IgD-negative memory B cell (primary cell): ENCODE results near the gene LPAR1. TPM values are rescaled to one million over a fixed set of nuclear protein-coding genes. Genes with fewer than 3 reads are reported as not detected.

Experiments
- H3K27ac Mint-ChIP-seq, 3 donors: one replicate each; pipeline ENCODE4 v1.8.0; 2020 to 2022; ENCODE audit warnings: mild to moderate bottlenecking in 3 of 3, mixed read lengths in 3 of 3, moderate library complexity in 1 of 3
- H3K27me3 Mint-ChIP-seq: one replicate; pipeline ENCODE4 v1.8.0; 2021; ENCODE audit warnings: mixed read lengths
- H3K36me3 Mint-ChIP-seq: one replicate; pipeline ENCODE4 v1.8.0; 2020; ENCODE audit warnings: mild to moderate bottlenecking, mixed read lengths
- H3K4me1 Mint-ChIP-seq, 3 donors: one replicate each; pipeline ENCODE4 v1.8.0; 2020 to 2022; ENCODE audit warnings: mixed read lengths in 3 of 3, mild to moderate bottlenecking in 1 of 3
- H3K4me3 Mint-ChIP-seq, 4 donors: one replicate each; pipeline ENCODE4 v1.8.0; 2020 to 2022; ENCODE audit warnings: mild to moderate bottlenecking in 4 of 4, mixed read lengths in 4 of 4, moderate library complexity in 3 of 4
- H3K9me3 Mint-ChIP-seq, 3 donors: one replicate each; pipeline ENCODE4 v1.8.0; 2020 to 2021; ENCODE audit warnings: mixed read lengths in 3 of 3, mild to moderate bottlenecking in 1 of 3
- polyA plus RNA-seq: library from polyadenylated mRNA; unstranded; fragments of 300-500 nt; fragmentation: Illumina TruSeq; gene quantifications from one replicate; pipeline ENCODE4 v1.2.3, GENCODE V29; 2021

LPAR1 gene
- polyA plus RNA-seq, 1 donor from 2014 or later = not detected

DNA sequence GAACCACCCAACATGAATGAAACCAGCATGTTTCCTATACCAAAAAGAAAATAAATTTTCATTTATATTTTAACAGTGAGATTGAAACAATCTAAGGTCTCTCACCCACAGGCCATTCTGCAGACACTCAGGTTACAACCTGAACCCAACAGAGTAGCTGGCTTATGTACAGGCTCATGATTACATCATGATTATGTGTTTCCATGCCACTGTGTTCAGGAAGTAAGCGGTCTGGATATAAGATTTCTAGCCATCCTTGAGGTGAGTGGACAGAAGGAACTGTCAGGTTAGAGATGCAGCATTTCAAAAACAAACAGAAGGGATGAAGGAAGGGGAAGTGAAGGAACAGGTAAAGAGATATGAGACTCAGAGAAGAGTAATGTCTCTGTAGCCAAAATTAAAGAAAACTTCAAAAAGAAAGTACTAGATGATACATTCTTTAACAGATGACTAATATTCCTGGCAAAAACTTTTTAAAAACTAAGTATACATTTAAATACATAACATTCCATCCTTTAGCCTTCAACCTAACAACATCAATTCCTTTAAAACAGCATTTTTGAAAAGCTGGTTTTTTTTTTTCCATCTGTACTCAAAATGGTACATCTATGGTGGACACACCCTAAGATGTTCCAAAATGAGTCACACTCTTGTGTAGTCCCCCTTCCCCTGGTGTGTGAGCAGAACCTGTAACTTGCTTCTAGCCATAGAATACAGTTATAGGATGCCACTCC is 119.8 kb downstream of the LPAR1 start:
- Mint-ChIP-seq H3K27me3 (no peaks in the 10 kb centered on the region), H3K27ac (no peak overlapping the region), H3K36me3 (no peaks in the 10 kb centered on the region), H3K4me3 (no peak overlapping the region), H3K9me3 (peaks cover 0 to 16% (median 2%) of the 10 kb centered on the region in 3 donors), H3K4me1 (no peaks in the 10 kb centered on the region)

DNA sequence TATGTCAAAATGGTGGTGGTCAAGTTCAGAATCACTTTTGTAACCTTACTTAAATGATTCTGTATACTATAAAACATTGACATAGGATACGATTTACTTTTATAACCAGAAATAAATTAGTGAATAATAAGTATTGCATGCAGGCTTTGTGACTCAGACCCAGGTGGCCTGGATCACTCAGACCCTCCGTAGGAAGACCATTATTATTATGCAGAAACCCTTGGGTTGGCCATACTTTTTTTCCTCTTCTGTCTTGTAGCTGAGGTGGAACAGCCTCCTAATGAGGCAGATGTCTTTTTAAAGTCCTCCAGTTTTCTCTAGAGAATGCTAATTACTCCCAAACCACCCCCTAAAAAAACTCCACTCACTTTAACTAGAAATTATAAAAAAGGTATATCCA is 121.9 kb downstream of the LPAR1 start:
- Mint-ChIP-seq H3K27me3 (no peaks in the 10 kb centered on the region), H3K27ac (no peak overlapping the region), H3K9me3 (peaks cover 2 to 17% (median 3%) of the 10 kb centered on the region in 3 donors), H3K36me3 (no peaks in the 10 kb centered on the region), H3K4me1 (no peaks in the 10 kb centered on the region), H3K4me3 (no peak overlapping the region)

DNA sequence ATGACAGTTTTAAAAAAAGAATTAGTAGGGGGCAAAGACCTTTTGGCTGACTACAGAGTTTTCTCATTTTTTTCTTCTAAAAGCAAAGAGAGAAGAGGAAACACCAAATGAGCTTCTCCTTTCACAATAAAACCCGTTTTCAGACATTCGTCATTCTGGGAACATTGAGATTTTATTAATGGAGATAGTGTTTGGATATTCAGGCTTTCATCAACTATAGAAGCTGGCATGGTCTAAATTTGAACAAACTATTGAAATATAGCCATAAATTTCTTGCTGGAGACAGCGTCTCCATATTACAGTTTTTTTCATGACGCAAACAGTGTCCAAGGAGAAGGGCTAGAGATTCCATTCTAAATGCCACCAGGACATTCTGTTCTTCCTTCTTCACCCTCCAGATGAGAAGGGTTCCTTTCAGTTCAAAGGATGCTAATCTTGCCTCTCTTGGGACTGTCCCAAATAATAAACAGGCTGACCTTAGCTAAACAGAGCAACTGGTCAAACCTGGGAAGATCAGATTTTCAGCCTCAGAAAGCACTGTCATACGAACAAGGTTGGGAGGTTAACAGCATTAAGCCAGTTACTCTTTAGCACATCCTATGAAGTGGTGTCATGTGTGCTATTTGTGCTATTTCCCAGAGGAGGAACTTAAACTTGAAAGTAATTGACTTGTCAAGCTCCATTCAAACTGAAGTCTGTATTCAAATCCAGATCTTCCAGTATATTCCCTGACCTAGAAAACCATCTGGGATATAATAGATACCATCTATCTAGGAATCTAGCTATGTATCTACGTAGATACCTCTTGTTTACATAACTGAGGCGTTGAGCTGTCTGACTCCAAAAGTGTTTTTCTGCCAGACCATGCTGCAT is 125.6 kb downstream of the LPAR1 start:
- Mint-ChIP-seq H3K9me3 (peaks cover 4 to 21% (median 9%) of the 10 kb centered on the region in 3 donors), H3K36me3 (no peaks in the 10 kb centered on the region), H3K27ac (no peak overlapping the region), H3K4me1 (no peaks in the 10 kb centered on the region), H3K4me3 (no peak overlapping the region), H3K27me3 (no peaks in the 10 kb centered on the region)

DNA sequence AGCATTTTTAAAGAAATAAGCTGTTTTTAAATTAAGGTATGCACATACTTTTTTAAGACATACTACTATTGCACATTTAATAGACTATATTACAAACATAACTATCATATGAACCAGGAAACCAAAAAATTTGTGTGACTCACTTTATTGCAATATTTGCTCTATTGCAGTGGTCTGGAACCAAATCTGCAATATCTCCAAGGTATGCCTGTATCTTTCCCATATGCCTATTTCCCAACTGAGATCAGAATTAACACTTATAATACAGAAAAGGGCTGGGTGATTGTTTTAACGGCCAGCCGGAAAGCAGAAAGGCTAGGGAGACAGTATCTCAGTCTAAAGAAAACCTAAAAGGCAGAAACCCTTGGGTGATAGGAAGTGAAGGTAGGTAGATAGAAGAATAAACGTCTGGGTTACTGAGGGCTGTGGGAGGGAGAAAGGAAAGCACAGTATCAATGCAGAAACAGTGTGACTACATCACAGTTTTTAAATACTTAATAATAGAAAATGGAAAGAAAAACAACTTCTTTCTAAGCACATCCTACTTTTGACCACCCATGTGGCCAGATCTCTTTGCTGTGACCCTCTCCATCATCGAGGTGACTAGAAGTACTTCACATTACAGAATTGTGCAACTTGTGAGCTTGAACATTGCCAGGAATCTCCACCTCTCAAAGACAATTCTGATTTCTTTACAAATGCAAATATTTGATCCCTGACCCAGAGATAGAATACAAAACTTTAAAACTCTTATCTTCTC is 126.4 kb downstream of the LPAR1 start:
- Mint-ChIP-seq H3K27ac (no peak overlapping the region), H3K9me3 (peaks cover 4 to 21% (median 9%) of the 10 kb centered on the region in 3 donors), H3K4me1 (no peaks in the 10 kb centered on the region), H3K36me3 (no peaks in the 10 kb centered on the region), H3K27me3 (no peaks in the 10 kb centered on the region), H3K4me3 (no peak overlapping the region)

DNA sequence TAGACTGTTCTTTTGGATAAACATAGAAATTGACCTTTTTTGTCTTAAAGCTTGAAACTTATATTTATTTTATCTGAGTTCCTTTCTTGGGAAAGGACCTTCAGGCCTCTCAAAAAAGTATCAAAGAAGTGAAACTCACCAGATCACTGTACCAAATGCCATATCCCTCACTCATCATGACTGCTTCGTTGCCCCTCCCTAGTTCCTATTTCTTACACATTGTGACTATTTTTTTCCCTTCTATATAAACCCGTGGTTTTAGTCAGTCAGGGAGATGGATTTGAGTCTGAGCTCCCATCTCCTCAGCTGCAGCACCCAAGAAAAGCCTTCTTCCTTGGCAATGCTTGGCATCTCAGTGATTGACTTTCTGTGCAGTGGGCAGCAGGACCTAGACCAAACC is 129.4 kb downstream of the LPAR1 start:
- no peak overlapping the region for H3K27ac Mint-ChIP-seq
- peaks cover 3 to 12% (median 9%) of the 10 kb centered on the region in 3 donors for H3K9me3 Mint-ChIP-seq
- no peaks in the 10 kb centered on the region for H3K4me1 Mint-ChIP-seq
- no peaks in the 10 kb centered on the region for H3K27me3 Mint-ChIP-seq
- H3K4me3 Mint-ChIP-seq = no peak overlapping the region
- no peaks in the 10 kb centered on the region for H3K36me3 Mint-ChIP-seq

DNA sequence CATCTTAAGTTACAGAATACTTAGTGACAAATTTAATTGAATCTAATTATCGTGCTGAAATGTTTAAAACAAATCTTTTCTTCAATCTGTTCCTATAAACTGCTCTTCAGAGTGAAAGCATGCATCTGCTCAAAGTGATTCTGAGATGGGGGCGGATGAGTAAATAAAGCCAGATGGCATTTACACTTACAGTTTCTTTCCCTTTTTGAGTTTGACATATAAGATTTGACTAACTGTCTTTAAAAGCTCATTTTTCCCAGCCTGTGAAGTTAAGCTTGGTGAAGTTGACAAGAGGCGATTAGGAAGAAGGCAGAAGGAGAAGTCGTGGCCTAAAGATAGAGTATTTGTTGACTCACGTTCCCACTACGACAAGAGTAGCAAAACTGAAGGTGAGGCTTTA is 137.4 kb downstream of the LPAR1 start:
- no peaks in the 10 kb centered on the region for H3K27me3 Mint-ChIP-seq
- H3K36me3 Mint-ChIP-seq = no peaks in the 10 kb centered on the region
- no peak overlapping the region for H3K27ac Mint-ChIP-seq
- no peaks in the 10 kb centered on the region for H3K4me1 Mint-ChIP-seq
- H3K4me3 Mint-ChIP-seq = no peak overlapping the region
- H3K9me3 Mint-ChIP-seq = peaks cover 2 to 20% (median 6%) of the 10 kb centered on the region in 3 donors

DNA sequence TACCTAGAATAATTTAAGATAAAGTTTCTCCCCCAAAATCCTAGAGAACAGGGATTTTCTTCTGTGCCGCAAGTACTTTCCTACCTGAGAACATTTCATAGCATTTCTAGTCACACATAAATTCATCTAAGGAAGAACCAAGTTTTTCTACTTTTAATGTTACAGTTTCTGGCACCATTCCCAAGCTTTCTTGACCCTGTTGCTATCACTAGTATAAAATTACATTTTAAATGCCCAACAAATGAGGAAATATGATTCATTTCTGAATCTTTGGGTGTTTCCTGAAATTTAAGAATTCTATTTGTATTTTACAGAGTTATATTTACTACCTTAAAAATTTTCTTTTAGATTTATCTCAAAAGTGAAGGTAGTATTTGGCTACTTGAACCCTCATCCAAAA is 137.8 kb downstream of the LPAR1 start:
- no peaks in the 10 kb centered on the region for H3K27me3 Mint-ChIP-seq
- H3K4me1 Mint-ChIP-seq = no peaks in the 10 kb centered on the region
- H3K27ac Mint-ChIP-seq = no peak overlapping the region

DNA sequence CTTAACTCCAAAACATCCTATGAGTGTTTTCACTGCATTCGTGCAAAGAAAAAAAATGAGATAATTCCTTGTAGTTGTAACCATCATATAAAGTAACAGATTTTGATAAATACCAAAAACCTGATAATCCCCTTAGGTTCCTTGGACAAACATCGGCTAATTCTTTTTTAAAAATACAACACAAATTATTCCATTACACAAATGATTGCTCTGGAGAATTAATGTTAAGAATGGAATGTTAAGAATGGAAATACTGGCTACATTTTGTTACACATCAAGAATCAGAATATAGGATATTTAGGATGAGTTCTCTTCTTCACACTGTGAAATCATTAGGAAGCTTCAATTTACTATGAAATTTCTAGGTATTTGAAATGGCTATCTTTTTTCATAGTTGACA is 139.4 kb downstream of the LPAR1 start:
- Mint-ChIP-seq H3K27me3 (no peaks in the 10 kb centered on the region), H3K4me1 (no peaks in the 10 kb centered on the region), H3K36me3 (no peaks in the 10 kb centered on the region), H3K4me3 (no peak overlapping the region), H3K27ac (no peak overlapping the region), H3K9me3 (peaks cover 0 to 20% (median 6%) of the 10 kb centered on the region in 3 donors)

More for the DNA sequence above, 137.8 kb downstream of the LPAR1 start:
- peaks cover 2 to 20% (median 6%) of the 10 kb centered on the region in 3 donors for H3K9me3 Mint-ChIP-seq
- H3K36me3 Mint-ChIP-seq = no peaks in the 10 kb centered on the region
- no peak overlapping the region for H3K4me3 Mint-ChIP-seq

DNA sequence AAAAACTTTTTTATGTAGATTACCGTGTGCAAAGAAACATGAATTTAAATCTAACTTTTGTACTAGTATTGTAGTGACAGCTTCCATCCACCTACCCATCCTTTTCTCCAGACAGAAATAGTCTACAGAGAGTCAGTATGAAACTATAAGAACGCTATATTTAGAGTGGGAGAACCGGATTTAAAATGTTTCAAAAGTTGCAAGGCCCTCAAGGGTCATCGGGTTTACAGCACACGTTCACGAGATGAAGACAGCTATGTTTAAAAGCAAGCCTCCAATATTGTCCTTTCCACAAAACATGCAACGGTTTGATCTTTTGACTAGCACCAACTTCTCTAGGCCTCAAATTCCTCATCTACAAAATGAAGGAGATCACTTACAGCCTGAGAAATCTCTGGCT is 139.9 kb downstream of the LPAR1 start:
- Mint-ChIP-seq H3K9me3 (peaks cover 0 to 17% (median 6%) of the 10 kb centered on the region in 3 donors), H3K27me3 (no peaks in the 10 kb centered on the region), H3K4me1 (no peaks in the 10 kb centered on the region), H3K36me3 (no peaks in the 10 kb centered on the region), H3K4me3 (no peak overlapping the region), H3K27ac (no peak overlapping the region)

DNA sequence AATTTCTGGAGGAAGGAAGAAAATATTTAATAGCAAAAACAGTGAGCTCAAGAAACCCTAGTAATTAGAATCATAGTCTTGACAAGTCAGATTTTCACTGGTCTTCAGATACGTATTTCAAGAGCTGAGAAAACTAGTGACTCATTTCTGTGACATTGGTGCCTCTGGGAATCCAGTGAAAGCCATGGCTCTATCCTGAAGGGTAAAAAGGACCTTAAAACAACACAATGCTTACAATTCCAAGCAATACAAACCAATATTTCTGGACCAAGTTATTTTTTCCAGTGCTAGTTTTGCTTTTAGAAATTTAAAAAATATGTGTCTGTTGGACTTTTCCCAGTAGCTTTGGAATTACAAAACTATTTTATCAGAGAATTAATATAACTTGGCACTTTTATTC is 140.3 kb downstream of the LPAR1 start:
- Mint-ChIP-seq H3K9me3 (peaks cover 0 to 13% (median 6%) of the 10 kb centered on the region in 3 donors), H3K4me3 (no peak overlapping the region), H3K27ac (no peak overlapping the region), H3K36me3 (no peaks in the 10 kb centered on the region), H3K4me1 (no peaks in the 10 kb centered on the region), H3K27me3 (no peaks in the 10 kb centered on the region)

DNA sequence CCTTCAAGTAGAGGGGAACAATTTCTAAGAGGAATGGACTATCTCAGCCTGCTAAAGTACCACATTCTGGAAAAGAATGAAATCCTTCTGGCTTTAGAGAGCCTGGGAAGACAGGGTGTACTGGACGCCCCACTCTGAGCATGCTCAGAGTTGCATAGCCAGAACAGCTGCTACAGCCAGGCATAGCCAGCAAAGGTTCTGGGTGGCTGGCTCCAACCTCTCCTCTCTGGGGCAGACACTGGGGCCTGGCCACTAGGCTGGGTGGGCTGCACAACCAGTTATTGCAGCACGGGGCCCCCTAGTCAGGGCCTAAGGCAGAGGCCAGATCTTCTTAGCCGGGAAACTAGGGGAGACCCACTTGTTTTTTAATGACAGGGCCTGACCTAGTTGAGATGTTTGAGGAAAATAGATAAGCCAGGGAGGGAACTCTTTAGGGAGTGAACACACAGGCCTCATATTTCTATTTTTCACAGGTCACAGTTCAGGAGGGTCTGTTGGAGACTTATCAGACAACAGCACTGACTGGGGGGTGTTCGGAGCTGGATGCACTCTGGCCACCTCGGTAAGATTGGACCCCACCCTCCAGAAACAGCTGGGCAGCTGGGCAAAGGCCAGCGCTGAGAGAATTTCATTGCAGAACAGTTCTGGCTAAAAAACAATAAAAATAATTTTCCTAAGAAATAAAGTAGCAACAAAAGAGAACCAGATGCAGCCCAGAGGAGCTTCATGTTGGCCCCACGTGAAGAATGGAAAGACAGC is 142.9 kb downstream of the LPAR1 start:
- H3K4me1 Mint-ChIP-seq = no peaks in the 10 kb centered on the region
- H3K9me3 Mint-ChIP-seq = peaks cover 2 to 12% (median 4%) of the 10 kb centered on the region in 3 donors
- H3K27ac Mint-ChIP-seq = no peak overlapping the region
- no peak overlapping the region for H3K4me3 Mint-ChIP-seq
- H3K36me3 Mint-ChIP-seq = no peaks in the 10 kb centered on the region
- no peaks in the 10 kb centered on the region for H3K27me3 Mint-ChIP-seq

DNA sequence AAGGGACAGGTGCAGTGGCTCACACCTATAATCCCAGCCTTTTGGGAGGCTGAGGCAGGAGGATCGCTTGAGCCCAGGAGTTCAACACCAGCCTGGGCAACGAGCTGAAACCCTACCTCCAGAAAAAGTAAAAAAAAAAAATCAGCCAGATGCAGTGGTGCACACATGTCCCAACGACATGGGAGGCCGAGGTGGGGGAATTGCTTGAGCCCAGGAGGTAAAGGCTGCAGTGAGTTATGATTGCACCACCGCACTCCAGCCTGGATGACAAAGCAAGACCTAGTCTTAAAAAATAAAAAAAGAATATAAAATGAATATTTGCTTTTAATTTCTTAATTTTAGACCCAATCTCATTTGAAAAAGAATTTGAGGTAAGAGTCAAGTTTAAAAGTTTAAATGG is 143.5 kb downstream of the LPAR1 start:
- H3K36me3 Mint-ChIP-seq = no peaks in the 10 kb centered on the region
- H3K9me3 Mint-ChIP-seq = peaks cover 2 to 12% (median 4%) of the 10 kb centered on the region in 3 donors
- H3K27ac Mint-ChIP-seq = no peak overlapping the region
- no peaks in the 10 kb centered on the region for H3K27me3 Mint-ChIP-seq
- no peak overlapping the region for H3K4me3 Mint-ChIP-seq
- H3K4me1 Mint-ChIP-seq = no peaks in the 10 kb centered on the region

DNA sequence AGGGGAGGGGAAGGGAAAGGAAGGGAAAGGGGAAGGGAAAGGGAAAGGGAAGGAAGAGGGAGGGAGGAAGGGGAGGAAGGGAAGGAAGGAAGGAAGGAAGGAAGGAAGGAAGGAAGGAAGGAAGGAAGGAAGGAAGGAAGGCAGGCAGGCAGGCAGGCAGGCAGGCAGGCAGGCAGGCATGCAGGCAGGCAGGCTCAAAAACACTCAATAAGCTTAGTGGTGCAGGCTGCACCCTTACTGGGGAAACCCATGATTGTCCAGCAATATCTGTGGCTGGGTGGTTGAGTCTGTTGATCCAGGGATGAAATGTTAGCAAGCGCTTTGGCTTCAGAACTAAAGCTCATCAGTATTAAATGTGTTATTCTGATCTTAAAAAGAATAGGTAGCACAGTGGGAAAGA is 145.6 kb downstream of the LPAR1 start:
- H3K36me3 Mint-ChIP-seq = no peaks in the 10 kb centered on the region
- H3K9me3 Mint-ChIP-seq = peaks cover 2 to 9% (median 4%) of the 10 kb centered on the region in 3 donors
- H3K27ac Mint-ChIP-seq = no peak overlapping the region
- H3K27me3 Mint-ChIP-seq = no peaks in the 10 kb centered on the region
- no peak overlapping the region for H3K4me3 Mint-ChIP-seq
- no peaks in the 10 kb centered on the region for H3K4me1 Mint-ChIP-seq

DNA sequence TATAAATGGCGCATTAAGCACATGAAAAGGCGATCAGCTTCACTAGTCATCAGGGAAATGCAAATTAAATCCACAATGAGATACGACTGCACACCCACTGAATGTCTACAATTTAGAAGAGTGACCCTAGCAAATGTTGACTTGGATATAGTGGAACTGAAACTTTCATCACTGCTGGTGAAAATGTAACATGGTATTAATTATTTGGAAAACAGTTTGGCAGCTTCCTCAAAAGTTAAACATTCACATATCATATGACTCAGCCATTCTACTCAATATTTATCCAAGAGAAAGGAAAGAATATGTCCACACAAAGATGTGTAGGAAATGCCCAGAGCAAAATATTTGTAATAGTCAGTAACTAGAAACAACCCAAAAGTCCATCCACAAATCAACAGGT is 146.5 kb downstream of the LPAR1 start:
- Mint-ChIP-seq H3K27ac (no peak overlapping the region), H3K9me3 (peaks cover 0 to 3% (median 2%) of the 10 kb centered on the region in 3 donors), H3K36me3 (no peaks in the 10 kb centered on the region), H3K4me3 (no peak overlapping the region), H3K27me3 (no peaks in the 10 kb centered on the region), H3K4me1 (no peaks in the 10 kb centered on the region)
